HG02885 (cell line): ENCODE data around the gene CAAP1.
"Not testable (repeated sequence)": the region's sequence is repeated elsewhere in the genome, so short reads cannot be mapped to it uniquely, and the experiment has no call there.

Experiments
- ATAC-seq: cut with Tn5 transposase; IDR thresholded peaks from one replicate; pipeline ENCODE4 v1.9.1; 2021; ENCODE audit warnings: mild to moderate bottlenecking; ENCODE audit not compliant: unreplicated experiment, poor library complexity

The CAAP1 gene, protein sequence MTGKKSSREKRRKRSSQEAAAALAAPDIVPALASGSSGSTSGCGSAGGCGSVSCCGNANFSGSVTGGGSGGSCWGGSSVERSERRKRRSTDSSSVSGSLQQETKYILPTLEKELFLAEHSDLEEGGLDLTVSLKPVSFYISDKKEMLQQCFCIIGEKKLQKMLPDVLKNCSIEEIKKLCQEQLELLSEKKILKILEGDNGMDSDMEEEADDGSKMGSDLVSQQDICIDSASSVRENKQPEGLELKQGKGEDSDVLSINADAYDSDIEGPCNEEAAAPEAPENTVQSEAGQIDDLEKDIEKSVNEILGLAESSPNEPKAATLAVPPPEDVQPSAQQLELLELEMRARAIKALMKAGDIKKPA

DNA sequence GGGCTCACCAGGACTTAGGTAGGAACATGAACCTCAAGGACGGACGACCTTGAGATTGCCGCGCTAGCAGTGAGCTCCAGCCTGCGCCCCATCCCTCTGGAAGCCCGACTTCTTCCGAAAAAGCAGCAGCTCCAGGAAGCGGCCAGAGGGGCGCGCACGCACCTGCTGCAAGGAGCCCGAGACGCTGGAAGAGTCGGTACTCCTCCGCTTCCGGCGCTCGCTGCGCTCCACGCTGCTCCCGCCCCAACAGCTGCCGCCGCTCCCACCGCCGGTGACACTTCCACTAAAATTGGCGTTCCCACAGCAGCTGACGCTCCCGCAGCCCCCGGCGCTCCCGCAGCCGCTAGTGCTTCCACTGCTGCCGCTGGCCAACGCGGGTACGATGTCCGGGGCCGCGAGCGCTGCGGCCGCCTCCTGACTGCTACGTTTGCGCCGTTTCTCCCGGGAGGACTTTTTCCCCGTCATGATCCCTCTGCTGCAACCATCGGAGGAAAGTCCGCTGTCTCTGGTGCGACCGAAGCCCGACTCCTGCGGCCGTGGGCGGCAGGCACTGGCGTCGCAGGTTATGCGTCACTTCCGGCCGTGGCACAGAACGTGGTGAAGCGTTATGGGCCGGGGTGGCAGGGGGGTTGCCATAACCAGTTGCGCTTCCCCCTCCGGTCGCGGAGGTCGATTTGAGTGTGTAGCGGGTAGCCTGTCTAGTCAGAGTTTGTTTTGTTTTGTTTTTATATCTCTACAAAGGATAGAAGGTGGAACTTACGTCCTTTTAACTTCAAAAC is at the start of gene CAAP1:
TSS of gene CAAP1 (minus strand) at position 552 of the 779 bp plus-strand sequence. CDS start at position 465, 87 bp downstream.
- ATAC-seq, result peak; percentile 90

DNA sequence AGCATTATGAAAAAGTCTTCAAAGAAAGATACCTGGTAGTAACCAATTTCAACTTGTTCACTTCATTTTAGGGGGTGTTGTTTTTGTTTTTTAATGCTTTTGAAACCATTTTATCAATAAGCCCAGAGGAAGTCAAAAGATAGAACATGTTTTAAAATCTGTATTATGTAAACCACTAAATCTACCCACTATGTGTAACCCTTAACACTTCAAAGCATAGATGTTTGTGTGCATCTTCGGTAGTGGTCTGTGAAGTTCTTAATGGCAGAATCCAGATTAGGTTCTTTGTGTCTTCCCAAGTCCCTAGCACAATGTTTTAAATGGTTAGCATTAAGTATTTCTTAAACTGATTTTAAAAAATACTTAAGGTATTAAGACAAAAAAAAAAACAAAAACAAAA is 48.2 kb upstream of the CAAP1 start:
- no peak for ATAC-seq

DNA sequence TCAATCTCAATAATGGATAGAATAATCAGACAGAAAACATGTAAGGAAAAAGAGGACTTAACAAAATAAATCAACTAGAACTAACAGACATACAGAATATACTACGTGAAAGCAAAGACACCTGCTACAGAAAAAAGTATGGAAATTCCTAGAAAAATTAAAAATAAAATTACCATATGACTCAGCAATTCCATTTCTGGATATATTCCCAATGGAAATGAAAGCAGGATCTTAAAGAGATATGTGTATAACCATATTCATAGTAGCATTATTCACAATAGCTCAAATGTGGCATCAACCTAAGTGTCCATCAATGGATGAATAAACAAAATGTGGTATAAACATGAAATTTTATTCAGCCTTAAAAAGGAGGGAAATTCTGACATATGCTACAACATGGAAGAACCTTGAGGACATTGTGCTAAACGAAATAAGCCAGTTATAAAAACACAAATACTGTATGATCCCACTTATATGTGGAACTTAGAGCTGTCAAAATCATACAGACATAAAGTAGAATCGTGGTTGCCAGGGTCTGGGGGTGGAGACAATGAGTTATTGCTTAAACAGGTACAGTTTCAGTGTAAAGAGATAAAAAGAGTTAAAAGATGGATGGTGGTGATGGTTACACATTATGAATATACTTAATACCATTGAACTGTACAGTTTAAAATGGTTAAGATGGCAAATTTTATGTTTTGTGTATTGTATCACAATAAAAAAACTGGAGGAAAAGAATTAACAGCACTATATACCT is 47.5 kb upstream of the CAAP1 start:
- no peak for ATAC-seq

DNA sequence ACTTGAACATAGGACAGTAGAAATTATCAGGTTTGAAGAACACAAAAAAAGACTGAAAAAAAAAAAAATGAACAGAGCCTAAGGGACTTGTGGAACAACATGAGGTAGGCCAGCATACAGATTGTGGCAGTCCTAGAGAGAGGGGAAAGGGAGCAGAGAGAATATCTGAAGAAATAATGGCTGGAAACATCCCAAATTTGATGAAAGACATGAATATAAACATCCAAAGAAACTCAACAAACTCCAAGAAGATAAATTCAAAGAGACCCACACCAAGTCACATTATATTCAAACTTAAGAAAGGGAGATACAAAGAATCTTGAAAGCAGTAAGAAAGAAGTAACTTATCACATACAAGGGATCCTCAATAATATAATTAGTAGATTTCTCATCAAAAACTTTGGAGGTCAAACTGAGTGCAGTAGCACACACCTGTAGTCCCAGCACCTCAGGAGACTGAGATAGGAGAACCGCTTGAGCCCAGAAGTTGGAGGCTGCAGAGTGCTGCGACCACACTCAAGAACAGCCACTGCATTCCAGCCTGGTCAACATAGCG is 45.3 kb upstream of the CAAP1 start:
- no peak for ATAC-seq

DNA sequence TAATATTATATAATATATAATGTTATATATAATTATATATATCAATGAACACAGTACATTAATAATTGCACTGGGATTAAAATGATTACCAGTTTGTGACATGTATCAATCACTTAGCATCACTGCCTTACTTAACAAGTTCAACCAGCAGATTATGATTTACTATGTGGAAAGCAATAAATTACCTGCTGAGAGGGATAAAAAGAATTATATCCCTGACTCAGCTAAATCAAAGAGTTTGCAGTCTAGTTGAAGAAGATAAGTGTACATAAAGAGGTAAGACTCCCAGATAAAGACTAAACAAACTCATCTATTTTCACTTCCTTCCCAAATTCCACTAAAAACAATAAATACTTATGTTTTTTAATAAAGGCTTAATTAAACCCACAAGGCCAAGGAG is 43.2 kb upstream of the CAAP1 start:
- no peak for ATAC-seq

DNA sequence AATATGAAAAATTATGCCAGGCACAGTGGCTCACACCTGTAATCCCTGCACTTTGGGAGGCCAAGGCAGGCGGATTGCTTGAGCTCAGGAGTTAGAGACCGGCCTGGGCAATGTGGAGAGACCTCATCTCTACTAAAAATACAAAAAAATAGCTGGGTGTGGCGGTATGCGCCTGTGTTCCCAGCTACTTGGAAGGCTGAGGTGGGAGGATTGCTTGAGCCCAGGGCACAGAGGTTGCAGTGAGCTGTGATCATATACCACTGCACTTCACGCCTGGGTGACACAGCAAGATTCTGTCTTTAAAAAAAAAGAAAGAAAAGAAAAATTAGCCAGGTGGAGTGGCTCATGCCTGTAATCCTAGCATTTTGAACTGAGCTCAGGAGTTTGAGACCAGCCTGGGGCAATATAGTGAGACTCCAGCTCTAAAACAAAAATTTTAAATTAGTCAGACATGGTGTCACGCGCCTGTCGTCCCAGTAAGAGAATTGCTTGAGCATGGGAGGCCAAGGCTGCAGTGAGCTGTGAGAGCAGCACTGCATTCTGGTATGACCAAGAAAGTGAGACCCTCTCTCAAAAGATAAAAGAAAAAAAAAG is 36.4 kb upstream of the CAAP1 start:
- no peak for ATAC-seq

DNA sequence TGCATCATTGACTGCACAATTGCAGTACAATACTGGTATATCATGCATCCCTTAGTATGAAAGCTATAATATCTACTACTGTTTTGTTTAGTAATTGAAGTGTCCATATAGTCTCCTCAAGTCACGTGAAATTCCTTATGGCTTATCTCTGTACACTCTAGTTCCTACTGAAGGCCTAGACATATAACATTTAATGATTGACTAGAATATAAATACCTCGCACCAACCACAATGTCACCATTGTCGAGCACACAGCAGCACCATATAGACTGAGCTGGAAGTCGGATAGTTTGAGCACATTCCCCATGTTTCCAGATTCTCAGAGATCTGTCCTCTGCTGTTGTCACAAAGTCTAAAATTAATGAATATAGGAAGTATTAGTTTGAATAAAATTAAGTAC is 33.0 kb upstream of the CAAP1 start:
- no peak for ATAC-seq

DNA sequence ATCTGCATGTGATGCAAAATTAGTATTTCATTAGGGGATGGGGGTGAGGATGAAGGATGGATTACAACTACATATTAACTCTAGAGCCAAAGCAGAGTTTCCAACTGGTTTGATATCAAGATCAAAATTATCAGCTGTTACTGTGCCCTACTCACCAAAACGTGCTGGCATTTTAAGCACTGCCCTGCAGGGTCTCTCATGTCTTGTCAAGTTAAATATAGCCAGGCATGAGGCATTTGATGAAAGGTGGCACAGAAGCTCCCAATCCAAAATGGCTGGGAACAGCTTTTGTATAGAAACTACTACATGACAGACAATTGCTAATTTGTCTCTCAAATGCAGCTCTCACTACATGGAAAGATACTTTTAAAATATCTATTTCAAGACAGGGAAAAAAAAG is 27.1 kb upstream of the CAAP1 start:
- no peak for ATAC-seq

DNA sequence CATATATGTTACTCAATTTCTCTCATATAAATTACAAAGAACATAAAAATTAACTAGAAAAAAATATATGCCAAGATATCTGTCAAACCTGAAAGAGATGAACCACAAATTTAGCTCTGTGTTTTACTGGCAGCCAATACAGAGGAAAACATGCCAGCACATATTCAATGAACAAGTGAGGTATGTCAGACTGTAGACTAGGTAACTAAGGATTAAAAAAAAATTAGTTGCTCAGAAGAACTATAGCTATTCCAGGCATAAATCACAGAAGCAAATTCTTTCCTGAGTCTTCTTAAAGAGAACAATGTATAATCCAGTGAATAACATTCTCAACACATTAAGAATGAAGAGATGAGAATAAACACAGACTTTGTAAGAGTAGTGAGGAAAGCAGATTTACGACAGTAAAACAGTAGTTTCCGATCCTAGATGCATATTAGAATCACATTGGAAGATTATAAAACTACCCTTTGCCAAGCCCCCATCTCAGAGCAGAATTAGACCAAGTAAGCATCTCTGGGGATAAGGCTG is 20.6 kb upstream of the CAAP1 start:
- no peak for ATAC-seq

DNA sequence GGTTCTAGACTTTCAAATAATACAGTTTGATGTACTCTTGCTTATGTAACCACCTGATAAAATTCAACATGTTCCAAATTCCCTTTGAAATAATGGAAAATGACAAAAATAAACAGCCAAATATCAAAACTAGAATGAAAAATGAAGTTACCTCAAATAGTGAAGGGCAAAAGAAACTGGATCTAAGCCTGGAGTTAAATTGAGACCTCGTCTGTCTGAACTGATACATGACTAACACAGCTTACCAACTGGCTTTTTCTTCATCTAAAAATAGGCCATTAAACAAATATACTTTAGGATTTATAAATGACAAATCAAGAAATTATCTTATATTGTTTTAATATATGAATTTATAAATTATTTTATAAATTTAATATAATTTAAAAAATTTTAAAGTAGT is 12.1 kb upstream of the CAAP1 start:
- ATAC-seq, result no peak

DNA sequence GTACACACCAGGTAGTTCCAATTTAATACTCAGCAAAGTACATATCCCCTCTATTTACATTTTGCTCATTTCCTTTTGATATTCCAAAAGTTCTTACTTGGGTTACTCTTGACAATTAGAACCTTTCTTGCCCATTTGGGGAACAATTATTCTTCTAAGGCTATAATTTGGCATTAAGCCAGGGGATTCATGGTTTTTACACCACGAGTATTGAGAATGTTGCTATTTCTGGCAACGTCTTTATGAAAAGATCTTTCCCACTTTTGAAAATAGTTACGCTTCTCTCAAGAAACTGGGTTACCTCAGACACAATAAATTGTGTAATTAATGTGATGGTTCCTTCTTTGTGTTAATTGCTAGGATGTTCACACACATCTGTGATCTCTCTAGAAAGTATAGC is 11.5 kb upstream of the CAAP1 start:
- no peak for ATAC-seq

DNA sequence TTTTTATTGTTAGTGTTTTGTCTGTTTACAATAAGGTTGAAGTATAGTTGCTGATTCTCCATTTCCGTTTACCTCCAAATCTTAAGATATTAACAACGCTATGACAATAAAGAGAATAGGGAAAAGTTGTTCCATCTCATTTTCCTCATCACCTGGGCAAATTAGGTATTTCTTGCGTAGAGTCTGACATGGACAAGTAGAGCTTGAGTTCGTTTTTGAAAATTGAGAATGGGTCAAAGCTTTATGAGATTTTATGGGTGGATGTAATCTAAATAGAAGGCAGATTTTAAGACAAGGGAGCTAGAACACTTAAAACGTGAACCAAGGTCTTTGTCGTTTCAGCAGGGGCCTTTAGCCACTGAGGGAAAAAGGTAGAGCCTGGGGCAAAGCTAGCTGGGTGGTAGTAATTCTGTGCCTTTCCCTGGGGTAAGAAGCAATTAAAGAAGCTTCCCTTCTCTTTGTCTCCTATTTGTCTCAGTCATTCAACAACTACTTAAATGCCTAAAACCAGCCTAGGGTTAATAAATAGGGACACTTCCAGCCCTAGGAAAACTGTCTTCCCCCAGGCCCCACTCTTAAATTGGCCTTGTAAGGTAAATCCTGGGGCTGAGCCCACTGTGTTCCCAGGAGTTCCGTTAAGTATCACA is 551 bp upstream of the CAAP1 start:
- ATAC-seq, result no peak

DNA sequence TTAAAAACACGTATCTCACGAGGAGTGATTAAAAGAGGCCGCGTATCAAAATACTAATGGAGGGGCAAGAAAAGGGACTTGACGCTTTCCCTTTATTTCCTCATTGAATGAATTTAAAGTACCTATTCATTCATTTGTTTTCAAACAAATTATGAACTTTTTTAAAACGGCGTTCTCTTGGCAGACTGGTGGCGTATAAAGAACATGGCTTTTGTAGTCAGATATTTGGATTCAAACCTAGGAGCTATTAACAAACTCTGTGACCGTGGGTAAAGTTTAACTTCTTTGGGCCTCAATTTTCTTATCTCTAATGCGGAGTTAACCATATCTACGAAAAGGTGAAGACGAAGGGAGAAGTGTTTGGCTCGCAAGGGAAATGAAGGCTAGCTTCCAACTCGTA is 876 bp downstream of the CAAP1 start:
- ATAC-seq, result peak; percentile 0

DNA sequence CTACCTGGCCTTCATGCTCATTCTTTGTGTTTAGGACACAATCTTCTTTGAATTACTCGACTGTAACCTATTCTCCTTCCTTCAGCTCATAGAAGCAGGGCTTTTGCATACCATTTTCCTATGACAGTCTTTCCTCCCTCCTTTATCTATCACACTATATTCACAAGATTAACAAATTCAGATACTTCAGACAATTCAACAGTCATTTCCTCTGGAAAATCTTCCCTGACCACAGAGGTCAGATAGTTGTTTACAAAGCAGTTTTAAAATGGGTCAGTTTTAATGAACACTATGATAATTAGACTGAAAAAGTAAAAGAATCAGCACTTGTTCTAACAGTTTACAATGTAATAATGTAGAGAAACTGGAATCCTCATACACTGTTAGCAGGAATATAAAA is 4.3 kb downstream of the CAAP1 start:
- no peak for ATAC-seq

DNA sequence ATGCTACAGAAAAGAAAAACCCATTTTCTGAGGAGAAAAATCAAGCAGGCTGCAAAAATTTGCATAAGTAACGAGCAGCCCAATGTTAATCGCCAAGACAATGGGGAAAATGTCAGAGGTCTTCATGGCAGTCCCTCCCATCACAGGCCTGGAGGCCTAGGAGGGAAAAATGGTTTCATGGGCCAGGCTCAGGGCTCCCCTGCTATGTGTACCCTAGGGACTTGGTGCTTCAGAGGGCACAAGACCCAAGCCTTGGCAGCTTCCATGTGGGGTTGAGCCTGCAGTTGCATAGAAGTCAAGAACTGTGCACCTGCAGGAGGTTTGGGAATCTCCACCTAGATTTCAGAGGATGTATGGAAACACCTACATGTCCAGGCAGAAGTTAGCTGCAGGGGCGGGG is 10.4 kb downstream of the CAAP1 start:
- ATAC-seq, result no peak

DNA sequence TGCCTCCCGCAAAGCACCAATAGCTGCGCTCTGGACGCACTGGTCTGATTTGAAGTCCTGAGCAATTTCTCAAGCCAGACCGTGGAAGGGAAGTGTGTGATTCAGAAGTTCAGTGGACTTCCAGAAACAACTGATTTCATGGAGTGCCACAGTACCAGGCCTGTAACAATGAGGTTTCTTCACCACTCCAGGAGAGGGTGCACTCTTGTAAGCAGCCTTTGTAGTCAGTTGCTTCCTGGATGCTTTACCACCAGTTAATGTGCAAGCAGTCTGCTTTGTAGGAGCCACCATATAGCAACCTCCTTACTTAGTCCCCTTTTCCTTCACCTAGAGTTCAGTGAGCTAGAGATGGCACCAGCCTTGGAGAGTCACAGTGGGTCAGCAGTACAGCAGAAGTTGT is 12.3 kb downstream of the CAAP1 start:
- no peak for ATAC-seq

DNA sequence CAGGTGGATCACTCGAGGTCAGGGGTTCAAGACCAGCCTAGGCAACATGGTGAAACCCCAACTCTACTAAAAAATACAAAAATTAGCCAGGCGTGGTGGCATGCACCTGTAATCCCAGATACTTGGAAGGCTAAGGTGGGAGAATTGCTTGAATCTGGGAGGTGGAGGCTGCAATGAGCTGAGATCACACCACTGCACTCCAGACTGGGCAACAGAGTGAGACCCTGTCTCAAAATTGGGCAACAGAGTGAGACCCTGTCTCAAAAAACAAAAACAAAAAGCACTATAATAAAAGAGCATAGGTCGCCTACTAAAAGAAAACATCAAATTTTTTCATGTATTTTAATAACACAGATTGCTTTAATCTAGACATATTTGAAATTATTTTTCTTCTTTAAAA is 17.4 kb downstream of the CAAP1 start:
- ATAC-seq, result not testable (repeated sequence)

DNA sequence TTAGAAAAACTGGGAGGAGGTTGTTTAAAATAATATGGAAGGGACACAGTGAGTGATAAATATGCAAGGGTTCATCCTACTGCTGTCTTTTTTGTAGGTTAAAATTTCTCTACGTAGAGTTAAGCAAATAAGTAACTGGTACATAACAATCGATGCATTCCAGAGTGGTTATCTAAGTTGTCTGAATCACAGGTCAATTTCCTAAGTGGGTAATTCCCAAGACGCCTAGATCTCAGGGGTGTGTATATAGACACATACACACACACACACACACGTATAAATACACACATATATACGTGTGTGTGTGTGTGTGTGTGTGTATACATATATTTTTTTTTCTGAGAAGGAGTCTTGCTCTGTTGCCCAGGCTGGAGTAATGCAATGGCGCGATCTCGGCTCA is 22.3 kb downstream of the CAAP1 start:
- ATAC-seq, result no peak

DNA sequence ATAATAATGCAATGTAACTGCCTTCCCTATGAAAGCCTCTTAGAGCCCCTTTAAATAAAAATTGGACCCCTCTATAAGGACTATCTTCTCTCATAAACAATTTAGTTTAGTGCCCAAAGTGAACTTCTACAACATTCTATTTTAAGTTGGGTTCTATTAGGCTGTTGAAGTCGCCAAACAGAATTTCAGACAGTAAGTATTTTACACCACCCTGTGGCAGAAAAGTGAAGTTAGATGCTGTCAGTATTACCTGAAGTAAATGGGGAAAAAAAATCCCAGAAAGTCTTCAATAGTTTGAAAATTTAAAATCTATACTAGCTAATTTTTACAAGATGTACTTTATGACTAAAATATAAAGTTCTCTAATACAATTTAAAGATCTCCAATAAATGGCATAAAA is 29.5 kb downstream of the CAAP1 start:
- ATAC-seq, result peak; percentile 60
